ENCODE results near the gene GRK2. TPM values are rescaled to one million over a fixed set of nuclear protein-coding genes. Genes with fewer than 3 reads are reported as not detected.
A peak's percentile ranks its signal among the peaks of the same experiment; 100 is the strongest.

GRK2 gene
- total RNA-seq, 2 experiments from 2014 or later, result 303 to 305 TPM

DNA sequence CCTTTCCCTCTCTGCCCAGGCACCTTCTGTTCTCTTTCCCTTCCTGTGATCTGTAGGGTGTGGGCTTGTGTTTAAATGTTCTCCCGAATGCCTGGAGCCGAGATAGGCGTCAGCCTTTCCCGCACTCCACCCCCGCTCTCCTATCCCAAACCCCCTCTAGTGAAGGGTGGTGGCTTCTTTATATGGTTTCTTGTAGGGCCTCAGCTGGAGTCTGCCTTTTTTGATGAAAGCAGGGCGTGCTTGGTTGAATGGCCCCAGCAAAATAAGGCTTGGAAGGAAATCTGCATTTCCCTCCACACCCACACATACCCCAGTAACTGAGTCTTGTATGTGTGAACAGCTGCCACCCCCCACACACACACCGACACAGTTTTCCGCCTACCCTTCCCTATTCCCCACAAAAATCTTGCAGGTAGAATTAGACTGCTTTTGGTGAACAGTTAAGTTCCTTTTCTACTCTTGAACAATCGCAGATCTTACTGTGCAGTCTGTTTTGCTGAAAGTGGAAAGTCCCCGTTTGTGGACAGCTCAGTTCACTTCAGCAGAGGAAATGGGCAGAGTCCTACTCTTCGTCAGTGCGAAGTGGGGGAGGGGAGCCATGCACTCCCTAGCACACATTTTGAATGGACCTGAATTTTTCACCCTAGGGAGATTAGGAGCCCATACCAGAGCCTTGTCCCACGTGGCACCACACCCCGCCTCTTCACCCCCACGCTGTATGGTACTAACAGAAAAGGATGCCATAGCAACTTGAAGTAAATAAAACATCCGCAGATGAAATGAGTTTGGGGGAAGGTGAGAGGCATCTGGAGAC lies 25.5 kb upstream of the GRK2 start:
- CTCF ChIA-PET, result interaction anchor here (0.7 to 2.5 kb wide), 13 partner anchors 22 to 389 kb away, joined by 3 to 18 read pairs (median 5); partner anchors contain the start of gene NUDT8
- Mint-ChIP-seq H3K27me3 (no peaks in the 10 kb centered on the region), H3K27ac (peak overlapping the region; percentile 100), H3K4me1 (ENCODE audit: low read depth) (peaks cover 48% of the 10 kb centered on the region), H3K4me3 (peak overlapping the region; percentile 96), H3K36me3 (ENCODE audit: low read depth) (peaks cover 51% of the 10 kb centered on the region), H3K9me3 (no peaks in the 10 kb centered on the region)
- intact Hi-C loops (cut with micrococcal nuclease), result no loop called here
- TF ChIP-seq, protein P1, sequence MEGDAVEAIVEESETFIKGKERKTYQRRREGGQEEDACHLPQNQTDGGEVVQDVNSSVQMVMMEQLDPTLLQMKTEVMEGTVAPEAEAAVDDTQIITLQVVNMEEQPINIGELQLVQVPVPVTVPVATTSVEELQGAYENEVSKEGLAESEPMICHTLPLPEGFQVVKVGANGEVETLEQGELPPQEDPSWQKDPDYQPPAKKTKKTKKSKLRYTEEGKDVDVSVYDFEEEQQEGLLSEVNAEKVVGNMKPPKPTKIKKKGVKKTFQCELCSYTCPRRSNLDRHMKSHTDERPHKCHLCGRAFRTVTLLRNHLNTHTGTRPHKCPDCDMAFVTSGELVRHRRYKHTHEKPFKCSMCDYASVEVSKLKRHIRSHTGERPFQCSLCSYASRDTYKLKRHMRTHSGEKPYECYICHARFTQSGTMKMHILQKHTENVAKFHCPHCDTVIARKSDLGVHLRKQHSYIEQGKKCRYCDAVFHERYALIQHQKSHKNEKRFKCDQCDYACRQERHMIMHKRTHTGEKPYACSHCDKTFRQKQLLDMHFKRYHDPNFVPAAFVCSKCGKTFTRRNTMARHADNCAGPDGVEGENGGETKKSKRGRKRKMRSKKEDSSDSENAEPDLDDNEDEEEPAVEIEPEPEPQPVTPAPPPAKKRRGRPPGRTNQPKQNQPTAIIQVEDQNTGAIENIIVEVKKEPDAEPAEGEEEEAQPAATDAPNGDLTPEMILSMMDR (IDR thresholded peaks at IDR 0.05), result no peak
- DNase-seq (peak; percentile 94), ATAC-seq (peak; percentile 38)
- POLR2A ChIA-PET, result interaction anchor here (0.7 to 4.8 kb wide), 31 partner anchors 10 to 1160 kb away, joined by 3 to 38 read pairs (median 5); partner anchors contain the start of genes ANKRD13D, CABP4, KDM2A and PPP1CA

DNA sequence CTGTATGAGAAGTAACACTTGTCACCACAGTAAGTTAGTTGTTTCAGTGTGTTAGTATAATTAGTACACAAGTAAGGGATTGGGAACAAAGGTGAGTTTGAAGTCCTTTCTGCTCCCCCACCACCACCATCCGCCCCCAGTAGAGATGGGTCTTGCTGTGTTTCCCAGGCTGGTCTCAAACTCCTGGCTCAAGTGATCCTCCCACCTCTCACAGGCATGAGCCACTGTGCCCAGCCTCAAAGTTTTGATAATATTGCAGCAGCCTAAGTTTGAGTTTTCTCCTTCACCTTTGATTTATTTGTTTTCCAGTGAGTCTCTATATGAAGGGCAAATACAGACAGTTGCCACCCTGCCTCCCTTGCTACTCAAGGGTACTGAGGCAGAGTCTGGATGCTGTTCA lies 23.7 kb upstream of the GRK2 start:
- Mint-ChIP-seq H3K4me3 (peak overlapping the region; percentile 96), H3K9me3 (no peaks in the 10 kb centered on the region), H3K36me3 (ENCODE audit: low read depth) (peaks cover 60% of the 10 kb centered on the region), H3K27me3 (no peaks in the 10 kb centered on the region), H3K27ac (peak overlapping the region; percentile 81), H3K4me1 (ENCODE audit: low read depth) (peaks cover 50% of the 10 kb centered on the region)
- TF ChIP-seq, protein P1 (IDR thresholded peaks at IDR 0.05), result no peak
- CTCF ChIA-PET, result interaction anchor here (1.1 kb wide), 1 partner anchor 10 kb away, joined by 3 read pairs; no protein-coding TSS in a partner anchor
- ATAC-seq (no peak), DNase-seq (no peak)
- intact Hi-C loops (cut with micrococcal nuclease), result no loop called here
- POLR2A ChIA-PET, result interaction anchor here (0.6 to 1.0 kb wide), 2 partner anchors 10 to 37 kb away, joined by 3 read pairs; no protein-coding TSS in a partner anchor

DNA sequence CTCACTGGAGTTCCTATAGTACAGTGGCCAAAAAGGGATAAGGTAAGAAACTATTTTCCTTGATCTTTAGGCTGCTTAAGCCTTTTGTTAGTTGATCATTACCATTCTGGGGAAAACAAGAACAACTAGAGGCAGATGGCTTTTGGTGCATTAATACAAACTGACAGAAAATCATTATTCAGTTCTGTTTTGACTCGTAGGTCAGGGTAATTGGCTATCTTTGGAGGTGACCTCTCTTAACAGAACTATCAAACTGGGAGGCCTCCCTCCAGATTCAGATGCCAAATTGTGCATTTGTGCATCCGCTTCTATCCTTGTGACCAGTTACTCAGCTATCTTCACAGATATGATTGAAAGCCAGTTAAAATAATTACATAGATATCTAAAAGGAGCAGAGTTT lies 23.2 kb upstream of the GRK2 start:
- Mint-ChIP-seq H3K27me3 (no peaks in the 10 kb centered on the region), H3K27ac (peak overlapping the region; percentile 81), H3K4me3 (peak overlapping the region; percentile 96), H3K4me1 (ENCODE audit: low read depth) (peaks cover 50% of the 10 kb centered on the region), H3K9me3 (no peaks in the 10 kb centered on the region), H3K36me3 (ENCODE audit: low read depth) (peaks cover 65% of the 10 kb centered on the region)
- TF ChIP-seq, protein P1 (IDR thresholded peaks at IDR 0.05), result no peak
- ChIA-PET POLR2A (interaction anchor here (0.6 to 1.0 kb wide), 2 partner anchors 10 to 36 kb away, joined by 3 read pairs; no protein-coding TSS in a partner anchor), CTCF (interaction anchor here (1.1 kb wide), 1 partner anchor 9 kb away, joined by 3 read pairs; no protein-coding TSS in a partner anchor)
- ATAC-seq (no peak), DNase-seq (no peak)
- intact Hi-C loops (cut with micrococcal nuclease), result no loop called here

DNA sequence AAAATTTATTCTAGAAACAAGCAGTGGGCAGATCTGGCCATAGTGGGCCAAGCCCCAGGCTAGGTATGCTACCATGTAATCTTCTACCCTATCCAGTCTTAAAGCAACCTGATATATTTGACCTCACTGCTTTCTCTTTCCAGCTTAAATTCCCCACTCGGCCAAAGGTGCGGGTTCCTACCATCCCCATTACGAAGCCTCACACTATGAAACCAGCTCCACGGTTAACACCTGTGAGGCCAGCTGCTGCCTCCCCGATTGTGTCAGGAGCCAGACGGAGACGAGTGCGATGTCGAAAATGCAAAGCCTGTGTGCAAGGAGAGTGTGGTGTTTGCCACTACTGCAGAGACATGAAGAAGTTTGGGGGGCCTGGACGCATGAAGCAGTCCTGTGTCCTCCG lies 21.2 kb upstream of the GRK2 start:
- H3K36me3 Mint-ChIP-seq (ENCODE audit: low read depth), result peaks cover 83% of the 10 kb centered on the region
- POLR2A ChIA-PET, result interaction anchor here (1.4 to 2.6 kb wide), 2 partner anchors 9 to 17 kb away, joined by 4 to 9 read pairs; no protein-coding TSS in a partner anchor
- ATAC-seq (no peak), DNase-seq (no peak)
- CTCF ChIA-PET, result interaction anchor here (1.0 to 3.0 kb wide), 3 partner anchors 9 to 48 kb away, joined by 3 to 19 read pairs (median 6); no protein-coding TSS in a partner anchor
- peaks cover 43% of the 10 kb centered on the region for H3K4me1 Mint-ChIP-seq (ENCODE audit: low read depth)
- H3K27me3 Mint-ChIP-seq, result no peaks in the 10 kb centered on the region
- intact Hi-C loops (cut with micrococcal nuclease), result no loop called here
- H3K4me3 Mint-ChIP-seq, result no peak overlapping the region
- peak overlapping the region; percentile 50 for H3K27ac Mint-ChIP-seq
- no peaks in the 10 kb centered on the region for H3K9me3 Mint-ChIP-seq
- TF ChIP-seq, protein P1 (IDR thresholded peaks at IDR 0.05), result no peak

Data from activated CD8-positive, alpha-beta T cell treated with anti-CD3 and anti-CD28 coated beads for 36 hours (primary cell).